Measurements from ENCODE around the gene MMS19. TPM values are rescaled to one million over a fixed set of nuclear protein-coding genes. Genes with fewer than 3 reads are reported as not detected.

The MMS19 gene
- total RNA-seq, 4 donors from 2014 or later = 62.8 to 116 (median 106) TPM

DNA sequence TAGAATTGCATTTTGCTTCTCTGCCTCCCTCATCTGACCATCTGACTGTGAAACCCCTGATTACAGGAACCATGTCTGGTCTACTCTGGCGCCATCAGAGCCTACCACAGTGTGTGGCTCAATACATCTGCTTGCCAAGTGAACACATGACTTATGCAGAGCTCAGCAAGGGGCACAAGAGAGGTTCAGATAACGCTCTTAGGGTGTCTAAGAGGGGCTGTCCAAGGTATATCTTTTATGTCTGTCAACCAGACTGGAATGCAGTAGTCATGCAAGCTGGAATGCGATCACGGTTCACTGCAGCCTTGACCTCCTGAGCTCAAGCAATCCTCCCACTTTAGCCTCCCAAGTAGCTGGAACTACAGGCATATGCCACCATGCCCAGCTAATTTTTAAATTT, 86.8 kb downstream of the MMS19 start:
- WGBS, 2 donors (ENCODE audit: low coverage in 1 of 2) = 82 to 92% methylated on average over 2 to 4 of the region's 4 CpGs
- no peak for DNase-seq
- no peaks in the 10 kb centered on the region for H3K27me3 ChIP-seq
- H3K36me3 ChIP-seq = no peaks in the 10 kb centered on the region
- intact Hi-C loops (cut with DNase I; ENCODE audit: low total_unique reads) (no loop called here), in situ Hi-C loops (cut with MboI; ENCODE audit: low pct_ligation_motif_present in 1 of 4, low pct_unique_long_range_greater_than_20kb in 1 of 4, low sequenced_read_pairs in 3 of 4) (no loop called here)
- H3K27ac ChIP-seq = no peak overlapping the region
- peaks cover 0 to 16% (median 10%) of the 10 kb centered on the region in 4 donors for H3K4me1 ChIP-seq
- H3K9me3 ChIP-seq = no peaks in the 10 kb centered on the region
- H3K4me3 ChIP-seq = no peak overlapping the region
- TF ChIP-seq, protein P1, sequence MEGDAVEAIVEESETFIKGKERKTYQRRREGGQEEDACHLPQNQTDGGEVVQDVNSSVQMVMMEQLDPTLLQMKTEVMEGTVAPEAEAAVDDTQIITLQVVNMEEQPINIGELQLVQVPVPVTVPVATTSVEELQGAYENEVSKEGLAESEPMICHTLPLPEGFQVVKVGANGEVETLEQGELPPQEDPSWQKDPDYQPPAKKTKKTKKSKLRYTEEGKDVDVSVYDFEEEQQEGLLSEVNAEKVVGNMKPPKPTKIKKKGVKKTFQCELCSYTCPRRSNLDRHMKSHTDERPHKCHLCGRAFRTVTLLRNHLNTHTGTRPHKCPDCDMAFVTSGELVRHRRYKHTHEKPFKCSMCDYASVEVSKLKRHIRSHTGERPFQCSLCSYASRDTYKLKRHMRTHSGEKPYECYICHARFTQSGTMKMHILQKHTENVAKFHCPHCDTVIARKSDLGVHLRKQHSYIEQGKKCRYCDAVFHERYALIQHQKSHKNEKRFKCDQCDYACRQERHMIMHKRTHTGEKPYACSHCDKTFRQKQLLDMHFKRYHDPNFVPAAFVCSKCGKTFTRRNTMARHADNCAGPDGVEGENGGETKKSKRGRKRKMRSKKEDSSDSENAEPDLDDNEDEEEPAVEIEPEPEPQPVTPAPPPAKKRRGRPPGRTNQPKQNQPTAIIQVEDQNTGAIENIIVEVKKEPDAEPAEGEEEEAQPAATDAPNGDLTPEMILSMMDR (IDR thresholded peaks at IDR 0.05) = no peak
- TF ChIP-seq EP300 (IDR thresholded peaks at IDR 0.05; ENCODE audit: low read depth) (no peak), POLR2AphosphoS5 (IDR thresholded peaks at IDR 0.05) (no peak), POLR2A (IDR thresholded peaks at IDR 0.05) (no peak)

DNA sequence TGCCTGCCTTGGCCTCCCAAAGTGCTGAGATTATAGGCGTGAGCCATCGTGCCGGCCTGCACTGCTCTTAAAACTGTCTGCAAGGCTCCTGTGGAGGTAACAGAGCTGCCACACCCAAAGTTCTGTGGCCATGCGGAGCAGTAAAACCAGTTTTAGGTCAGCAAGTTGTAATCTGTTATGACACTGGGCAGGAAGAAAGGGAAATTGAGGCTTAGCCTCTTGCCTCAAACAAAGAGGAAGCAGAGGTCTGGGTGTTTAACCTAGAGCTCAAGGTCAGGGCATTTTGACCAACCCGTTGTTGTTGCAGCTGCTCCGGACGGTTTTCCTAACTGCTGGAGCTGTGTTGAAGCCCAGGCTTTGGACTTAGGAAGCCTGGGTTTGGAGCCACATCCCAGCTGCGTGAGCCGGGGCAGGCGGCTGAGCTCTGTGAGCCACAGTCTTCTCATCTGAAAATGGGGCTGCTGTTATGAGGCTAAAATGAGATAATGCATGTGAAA, 89.7 kb downstream of the MMS19 start:
- peaks cover 0 to 16% (median 10%) of the 10 kb centered on the region in 4 donors for H3K4me1 ChIP-seq
- DNase-seq = peak; percentile 57
- no peaks in the 10 kb centered on the region for H3K36me3 ChIP-seq
- peak overlapping the region; percentile 20 to 61 (median 46) for H3K27ac ChIP-seq
- no peaks in the 10 kb centered on the region for H3K9me3 ChIP-seq
- TF ChIP-seq POLR2AphosphoS5 (IDR thresholded peaks at IDR 0.05) (no peak), POLR2A (IDR thresholded peaks at IDR 0.05) (no peak), EP300 (IDR thresholded peaks at IDR 0.05; ENCODE audit: low read depth) (no peak)
- TF ChIP-seq, protein P1 (IDR thresholded peaks at IDR 0.05) = no peak
- 60% methylated on average over 10 of the region's 10 CpGs; no CpG with 5 or more reads in 1 of the 2 donors for WGBS, 2 donors (ENCODE audit: low coverage in 1 of 2)
- intact Hi-C loops (cut with DNase I; ENCODE audit: low total_unique reads) (no loop called here), in situ Hi-C loops (cut with MboI; ENCODE audit: low pct_ligation_motif_present in 1 of 4, low pct_unique_long_range_greater_than_20kb in 1 of 4, low sequenced_read_pairs in 3 of 4) (no loop called here)
- H3K27me3 ChIP-seq = no peaks in the 10 kb centered on the region
- no peak overlapping the region for H3K4me3 ChIP-seq

Small RNA genes within 50 kb of the gene (small RNA-seq; reads per million reads assigned to genes)
- gene RF00019 = 0 reads per million in 4 donors

Other genes starting within 250 kb of the MMS19 start
- 1 to 10 TPM; 4.5 to 8.4 (median 7.4) TPM for gene ARHGAP19, start 205.8 kb downstream of the MMS19 start, total RNA-seq
- gene FRAT1, start 179.2 kb downstream of the MMS19 start, total RNA-seq = 10 to 100 TPM in 2 of 4 donors, 1 to 10 TPM in 2; 5.8 to 15.7 (median 10.3) TPM
- gene FRAT2, start 163.7 kb downstream of the MMS19 start, total RNA-seq = 10 to 100 TPM; 46.4 to 72.2 (median 54.6) TPM
- gene RRP12, start 97.1 kb downstream of the MMS19 start, total RNA-seq = 10 to 100 TPM in 3 of 4 donors, 1 to 10 TPM in 1; 5.7 to 14.0 (median 11.5) TPM
- gene PGAM1, start 72.2 kb downstream of the MMS19 start, total RNA-seq = 100 to 1,000 TPM in 3 of 4 donors, 10 to 100 TPM in 1; 94.5 to 216 (median 124) TPM
- gene EXOSC1, start 52.4 kb downstream of the MMS19 start, total RNA-seq = 100 to 1,000 TPM in 1 of 4 donors, 10 to 100 TPM in 2, 1 to 10 TPM in 1; 2.6 to 315 (median 26.1) TPM
- 10 to 100 TPM; 10.8 to 36.2 (median 32.7) TPM for gene ZDHHC16, start 52.2 kb downstream of the MMS19 start, total RNA-seq
- 1 to 10 TPM in 3 of 4 donors, under 1 TPM in 1; 0.40 to 4.1 (median 3.2) TPM for gene UBTD1, start 502 bp upstream of the MMS19 start, total RNA-seq
- gene ANKRD2, start 74.4 kb upstream of the MMS19 start, total RNA-seq = not detected
- gene HOGA1, start 86.0 kb upstream of the MMS19 start, total RNA-seq = not detected
- not detected for gene C10orf62, start 91.3 kb upstream of the MMS19 start, total RNA-seq
- gene MORN4, start 135.1 kb upstream of the MMS19 start, total RNA-seq = 1 to 10 TPM in 1 of 4 donors, under 1 TPM in 2, not detected in 1; 0.95 to 1.8 (median 0.96) TPM
- 10 to 100 TPM in 2 of 4 donors, 1 to 10 TPM in 2; 7.6 to 19.1 (median 11.3) TPM for gene PI4K2A, start 142.2 kb upstream of the MMS19 start, total RNA-seq
- gene AVPI1, start 188.8 kb upstream of the MMS19 start, total RNA-seq = 10 to 100 TPM; 24.3 to 79.3 (median 47.9) TPM
- 10 to 100 TPM in 2 of 4 donors, 1 to 10 TPM in 2; 5.6 to 24.6 (median 13.6) TPM for gene MARVELD1, start 215.3 kb upstream of the MMS19 start, total RNA-seq
- 100 to 1,000 TPM in 1 of 4 donors, 10 to 100 TPM in 3; 46.4 to 102 (median 63.9) TPM for gene ZFYVE27, start 238.7 kb upstream of the MMS19 start, total RNA-seq

Measured in transverse colon (tissue), 4 donors.